A549 (cell line): ENCODE measurements around the gene GCLC. TPM values are rescaled to one million over a fixed set of nuclear protein-coding genes. Genes with fewer than 3 reads are reported as not detected.

Source experiments
- ATAC-seq, 2 experiments: fragments of 200-7000 bp in 1 of 2; fragments of >200 bp in 1 of 2; cut with Nextera tagmentation in 1 of 2; cut with Tn5 transposase in 1 of 2; 3 replicates each; pipeline versions ENCODE4 v1.8.0 to v1.9.1; 2018 to 2020; ENCODE audit warnings: mild to moderate bottlenecking in 1 of 2, moderate library complexity in 1 of 2
- CTCF ChIA-PET: fragments of 300-600 bp; sonication (Branson Sonifier 250); formaldehyde crosslinking; extraction: SDS; loops from one replicate; lab custom pipeline; 2021; ENCODE audit warnings: antibody characterized with exemption, inconsistent platforms; lab: Yijun Ruan, JAX
- POLR2A ChIA-PET: fragments of 350-600 bp; formaldehyde crosslinking; extraction: SDS; loops from one replicate; lab custom pipeline; 2021; ENCODE audit warnings: antibody characterized with exemption, inconsistent platforms; lab: Yijun Ruan, JAX
- DNase-seq, 2 experiments: peaks; one replicate each; pipeline versions ENCODE4 v3.0.0 to v3.0.0-alpha.2; 2011 to 2016; ENCODE audit warnings: low read depth in 1 of 2, low spot score in 1 of 2
- FAIRE-seq: peaks from 2 replicates; lab custom pipeline; 2011; peaks lifted over from hg19 to GRCh38; lab: Jason Lieb, UNC
- H3K27ac ChIP-seq, 2 experiments: fragments of >200 bp; sonication (Bioruptor Twin); formaldehyde crosslinking; 3 replicates each; pipeline ENCODE4 v1.5.1; 2016 to 2017
- H3K4me1 ChIP-seq: fragments of >200 bp; sonication (Bioruptor Twin); formaldehyde crosslinking; 3 replicates; pipeline ENCODE4 v1.6.1; 2016
- H3K4me2 ChIP-seq: fragments of >200 bp; sonication (Bioruptor Twin); formaldehyde crosslinking; 3 replicates; pipeline ENCODE4 v1.6.1; 2016
- H3K4me3 ChIP-seq: fragments of >200 bp; sonication (Bioruptor Twin); formaldehyde crosslinking; 3 replicates; pipeline ENCODE4 v1.5.1; 2016
- H3K9me3 ChIP-seq: fragments of >200 bp; sonication (Bioruptor Twin); formaldehyde crosslinking; 3 replicates; pipeline ENCODE4 v1.6.1; 2016
- HDAC2 ChIP-seq: fragments of 200-600 bp; sonication (generic); IDR thresholded peaks from 2 replicates; pipeline ENCODE4 v1.6.1; 2016
- JUNB ChIP-seq: fragments of >200 bp; sonication (Bioruptor Twin); formaldehyde crosslinking; IDR thresholded peaks from 2 replicates; pipeline ENCODE4 v1.6.1; 2016
- ZNF302 ChIP-seq: fragments of 250-450 bp; sonication (Bioruptor Pico); IDR thresholded peaks from 2 replicates; pipeline ENCODE4 v1.9.0; 2021; ENCODE audit warnings: inconsistent platforms, mild to moderate bottlenecking, moderate library complexity
- WGBS: methylation state at CpG from one replicate; pipeline ENCODE4 v1.1.6; 2017; ENCODE audit errors: missing lambda C conversion rate; 5-methylcytosine and 5-hydroxymethylcytosine counted together
- polyA plus RNA-seq, 4 experiments: library from polyadenylated mRNA; depleted of rRNA in 3 of 4; stranded (reverse); fragments of >200 nt; fragmentation: RNase III in 1 of 4; extraction: RNeasy Plus Mini Kit Qiagen cat#74134 plus additional on column Dnase treatment in 1 of 4; gene quantifications; 2 replicates in 3 of 4; 3 replicates in 1 of 4; pipeline ENCODE4 v1.2.3, GENCODE V29; 2011 to 2017
- TF ChIP-seq, protein P1 (sequence below): fragments of 200-600 bp; sonication (generic); IDR thresholded peaks from 2 replicates; pipeline ENCODE4 v1.6.1; 2016; ENCODE audit warnings: antibody characterized with exemption, mild to moderate bottlenecking, moderate library complexity

Gene GCLC
- polyA plus RNA-seq, 2 of the 4 experiments (the other 2 are of a cell fraction), result 116 to 180 TPM

DNA sequence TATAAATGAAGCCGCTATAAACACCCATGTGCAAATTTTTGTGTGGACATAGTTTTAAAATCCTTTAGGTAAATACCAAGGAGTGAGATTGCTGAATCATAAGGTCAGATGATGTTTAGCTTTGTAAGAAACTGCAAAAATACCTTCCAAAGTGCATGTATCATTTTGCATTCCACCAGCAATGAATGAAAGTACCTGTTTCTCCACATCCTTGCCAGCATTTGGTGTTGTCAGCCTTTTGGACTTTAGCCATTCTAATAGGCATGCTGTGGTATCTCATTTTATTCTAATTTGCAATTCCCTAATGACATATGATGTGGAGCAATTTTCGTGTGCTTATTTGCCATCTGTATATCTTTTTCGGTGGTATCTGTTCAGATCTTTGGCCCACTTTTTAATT, 93.7 kb downstream of the GCLC start (continued):
- TF ChIP-seq, protein P1, sequence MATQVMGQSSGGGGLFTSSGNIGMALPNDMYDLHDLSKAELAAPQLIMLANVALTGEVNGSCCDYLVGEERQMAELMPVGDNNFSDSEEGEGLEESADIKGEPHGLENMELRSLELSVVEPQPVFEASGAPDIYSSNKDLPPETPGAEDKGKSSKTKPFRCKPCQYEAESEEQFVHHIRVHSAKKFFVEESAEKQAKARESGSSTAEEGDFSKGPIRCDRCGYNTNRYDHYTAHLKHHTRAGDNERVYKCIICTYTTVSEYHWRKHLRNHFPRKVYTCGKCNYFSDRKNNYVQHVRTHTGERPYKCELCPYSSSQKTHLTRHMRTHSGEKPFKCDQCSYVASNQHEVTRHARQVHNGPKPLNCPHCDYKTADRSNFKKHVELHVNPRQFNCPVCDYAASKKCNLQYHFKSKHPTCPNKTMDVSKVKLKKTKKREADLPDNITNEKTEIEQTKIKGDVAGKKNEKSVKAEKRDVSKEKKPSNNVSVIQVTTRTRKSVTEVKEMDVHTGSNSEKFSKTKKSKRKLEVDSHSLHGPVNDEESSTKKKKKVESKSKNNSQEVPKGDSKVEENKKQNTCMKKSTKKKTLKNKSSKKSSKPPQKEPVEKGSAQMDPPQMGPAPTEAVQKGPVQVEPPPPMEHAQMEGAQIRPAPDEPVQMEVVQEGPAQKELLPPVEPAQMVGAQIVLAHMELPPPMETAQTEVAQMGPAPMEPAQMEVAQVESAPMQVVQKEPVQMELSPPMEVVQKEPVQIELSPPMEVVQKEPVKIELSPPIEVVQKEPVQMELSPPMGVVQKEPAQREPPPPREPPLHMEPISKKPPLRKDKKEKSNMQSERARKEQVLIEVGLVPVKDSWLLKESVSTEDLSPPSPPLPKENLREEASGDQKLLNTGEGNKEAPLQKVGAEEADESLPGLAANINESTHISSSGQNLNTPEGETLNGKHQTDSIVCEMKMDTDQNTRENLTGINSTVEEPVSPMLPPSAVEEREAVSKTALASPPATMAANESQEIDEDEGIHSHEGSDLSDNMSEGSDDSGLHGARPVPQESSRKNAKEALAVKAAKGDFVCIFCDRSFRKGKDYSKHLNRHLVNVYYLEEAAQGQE, result no peak
- no peak for TF ChIP-seq ZNF302 (CRISPR knock-in tag)

DNA sequence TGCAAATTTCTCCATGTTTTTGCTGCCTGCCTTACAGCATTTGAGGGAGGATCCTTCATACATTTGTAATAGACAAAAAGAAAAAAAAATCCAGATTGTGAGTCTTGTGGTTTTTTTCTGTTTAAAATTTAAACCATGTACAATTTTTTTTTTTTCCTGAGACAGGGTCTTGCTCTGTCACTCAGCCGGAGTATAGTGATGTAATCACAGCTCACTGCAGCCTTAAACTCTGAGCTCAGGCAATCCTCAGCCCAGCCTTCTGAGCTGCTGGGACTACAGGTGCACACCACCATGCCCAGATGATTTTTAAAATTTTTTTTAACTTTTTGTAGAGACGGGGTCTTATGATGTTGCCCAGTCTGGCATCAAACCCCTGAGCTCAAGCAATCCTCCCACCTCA, 97.0 kb downstream of the GCLC start:
- ATAC-seq (no peak), FAIRE-seq (no peak), DNase-seq (no peak)
- H3K4me3 ChIP-seq, result no peak overlapping the region
- no peak overlapping the region for H3K4me2 ChIP-seq
- H3K27ac ChIP-seq, result no peak overlapping the region
- ChIA-PET CTCF (interaction anchor here (0.7 to 1.9 kb wide), 4 partner anchors 11 to 277 kb away, joined by 3 to 7 read pairs (median 4); no protein-coding TSS in a partner anchor), POLR2A (no interaction called here)
- TF ChIP-seq HDAC2, result no peak
- no peak for TF ChIP-seq JUNB
- 70% methylated on average over 2 of the region's 2 CpGs for WGBS
- H3K9me3 ChIP-seq, result no peaks in the 10 kb centered on the region
- no peaks in the 10 kb centered on the region for H3K4me1 ChIP-seq

Other genes with a start within 250 kb of the GCLC start
- 84.6 and 90.9 TPM in 2 replicates for gene ELOVL5, start 196.2 kb downstream of the GCLC start, polyA plus RNA-seq (2011; rRNA removed)
- gene ELOVL5, start 196.2 kb downstream of the GCLC start, polyA plus RNA-seq (2017; fragmentation: RNase III; extraction: RNeasy Plus Mini Kit Qiagen cat#74134 plus additional on column Dnase treatment), result 82.1 to 95.4 TPM (median 94.5 TPM) in 3 replicates
- 0.20 and 0.32 TPM in 2 replicates for gene KLHL31, start 120.7 kb upstream of the GCLC start, polyA plus RNA-seq (2011; rRNA removed)
- 0.16 to 0.31 TPM (median 0.22 TPM) in 3 replicates for gene KLHL31, start 120.7 kb upstream of the GCLC start, polyA plus RNA-seq (2017; fragmentation: RNase III; extraction: RNeasy Plus Mini Kit Qiagen cat#74134 plus additional on column Dnase treatment)
- 7.3 and 8.0 TPM in 2 replicates for gene LRRC1, start 249.9 kb upstream of the GCLC start, polyA plus RNA-seq (2011; rRNA removed)
- gene LRRC1, start 249.9 kb upstream of the GCLC start, polyA plus RNA-seq (2017; fragmentation: RNase III; extraction: RNeasy Plus Mini Kit Qiagen cat#74134 plus additional on column Dnase treatment), result 4.8 to 5.3 TPM (median 5.2 TPM) in 3 replicates